GM23338 (cell line): ENCODE results near the gene SPA17. TPM values are rescaled to one million over a fixed set of nuclear protein-coding genes. Genes with fewer than 3 reads are reported as not detected.

Experiments used
- ATAC-seq: fragments of 200-7000 bp; cut with Tn5 transposase; 3 replicates; pipeline ENCODE4 v1.9.1; 2020
- DNase-seq: peaks from one replicate; pipeline ENCODE4 v3.0.0-alpha.2; 2015; ENCODE audit warnings: low spot score
- H2AFZ ChIP-seq: fragments of 200-600 bp; sonication (generic); 2 replicates; pipeline ENCODE4 v1.8.0; 2016; ENCODE audit warnings: antibody characterized with exemption, mild to moderate bottlenecking, moderate library complexity
- H3F3A ChIP-seq: fragments of 200-600 bp; sonication (generic); replicated peaks from 2 replicates; pipeline ENCODE4 v1.8.0; 2017; ENCODE audit warnings: antibody characterized with exemption, mixed run types, low read depth
- H3K27ac ChIP-seq: fragments of 200-600 bp; sonication (generic); 2 replicates; pipeline ENCODE4 v1.6.1; 2016; ENCODE audit warnings: low read depth
- H3K27me3 ChIP-seq: fragments of 200-600 bp; sonication (generic); 2 replicates; pipeline ENCODE4 v1.8.0; 2016; ENCODE audit warnings: mild to moderate bottlenecking, mixed run types, moderate library complexity; ENCODE audit not compliant: insufficient read depth
- H3K36me3 ChIP-seq: fragments of 200-600 bp; sonication (generic); 2 replicates; pipeline ENCODE4 v1.8.0; 2016; ENCODE audit warnings: mild to moderate bottlenecking; ENCODE audit not compliant: insufficient read depth
- H3K4me1 ChIP-seq: fragments of 200-600 bp; sonication (generic); 2 replicates; pipeline ENCODE4 v1.8.0; 2016; ENCODE audit warnings: mild to moderate bottlenecking, moderate library complexity; ENCODE audit not compliant: insufficient read depth
- H3K4me2 ChIP-seq: fragments of 200-600 bp; sonication (generic); 2 replicates; pipeline ENCODE4 v1.7.1; 2017; ENCODE audit warnings: mixed run types
- H3K4me3 ChIP-seq: fragments of 200-600 bp; sonication (generic); 2 replicates; pipeline ENCODE4 v1.6.1; 2016; ENCODE audit warnings: mixed run types
- H3K79me2 ChIP-seq: fragments of 200-600 bp; sonication (generic); replicated peaks from 2 replicates; pipeline ENCODE4 v1.8.0; 2017; ENCODE audit warnings: mild to moderate bottlenecking; ENCODE audit not compliant: insufficient read depth
- H3K9me2 ChIP-seq: fragments of 200-600 bp; sonication (generic); 2 replicates; pipeline ENCODE4 v1.8.0; 2017; ENCODE audit not compliant: insufficient read depth
- H4K20me1 ChIP-seq: fragments of 200-600 bp; sonication (generic); replicated peaks from 2 replicates; pipeline ENCODE4 v1.8.0; 2017; ENCODE audit warnings: mild to moderate bottlenecking; ENCODE audit not compliant: insufficient read depth
- H3K27ac Mint-ChIP-seq: 2 replicates; pipeline ENCODE4 v1.8.0; 2020; ENCODE audit warnings: inconsistent platforms, mild to moderate bottlenecking, moderate library complexity, mixed read lengths
- H3K27me3 Mint-ChIP-seq: 3 replicates; pipeline ENCODE4 v1.8.0; 2022; ENCODE audit warnings: low read depth, mild to moderate bottlenecking, moderate library complexity, mixed read lengths, inconsistent platforms; ENCODE audit not compliant: insufficient read depth, poor library complexity
- H3K36me3 Mint-ChIP-seq: 3 replicates; pipeline ENCODE4 v1.8.0; 2021; ENCODE audit warnings: low read depth, mild to moderate bottlenecking, inconsistent platforms, moderate library complexity, mixed read lengths
- H3K4me1 Mint-ChIP-seq: 3 replicates; pipeline ENCODE4 v1.8.0; 2020; ENCODE audit warnings: mild to moderate bottlenecking, inconsistent platforms, mixed read lengths
- H3K4me3 Mint-ChIP-seq: 3 replicates; pipeline ENCODE4 v1.8.0; 2021; ENCODE audit warnings: moderate library complexity, mild to moderate bottlenecking, inconsistent platforms, mixed read lengths
- H3K9me3 Mint-ChIP-seq: 3 replicates; pipeline ENCODE4 v1.8.0; 2020; ENCODE audit warnings: moderate library complexity, mild to moderate bottlenecking, inconsistent platforms, mixed read lengths
- CREB1 ChIP-seq: fragments of 250-450 bp; sonication (Bioruptor Pico); IDR thresholded peaks from 2 replicates; pipeline ENCODE4 v1.5.0; 2020; ENCODE audit warnings: low read depth, mild to moderate bottlenecking, moderate library complexity
- EZH2 ChIP-seq: fragments of 200-600 bp; sonication (generic); IDR thresholded peaks from one replicate; pipeline ENCODE4 v1.8.0; 2017; ENCODE audit warnings: antibody characterized with exemption, mild to moderate bottlenecking, low read depth; ENCODE audit not compliant: unreplicated experiment
- EZH2phosphoT487 ChIP-seq: fragments of 200-600 bp; sonication (generic); IDR thresholded peaks from one replicate; pipeline ENCODE4 v1.8.1; 2018; ENCODE audit warnings: antibody characterized with exemption; ENCODE audit not compliant: unreplicated experiment
- JUNB ChIP-seq: IDR thresholded peaks from one replicate; pipeline ENCODE4 v1.6.1; 2016; ENCODE audit warnings: antibody characterized with exemption; ENCODE audit not compliant: unreplicated experiment
- NANOG ChIP-seq: IDR thresholded peaks from 2 replicates; pipeline ENCODE4 v1.6.1; 2016; ENCODE audit warnings: antibody characterized with exemption, borderline replicate concordance
- POLR2AphosphoS5 ChIP-seq: IDR thresholded peaks from 2 replicates; pipeline ENCODE4 v1.6.1; 2016; ENCODE audit warnings: antibody characterized with exemption, low read depth
- STAT1 ChIP-seq: IDR thresholded peaks from one replicate; pipeline ENCODE4 v1.6.1; 2016; ENCODE audit warnings: antibody characterized with exemption; ENCODE audit not compliant: unreplicated experiment
- ZNF114 ChIP-seq: fragments of 250-450 bp; sonication (Bioruptor Pico); IDR thresholded peaks from 2 replicates; pipeline ENCODE4 v1.5.0; 2020; ENCODE audit warnings: mild to moderate bottlenecking, moderate library complexity
- ZNF331 ChIP-seq: fragments of 250-450 bp; sonication (Bioruptor Pico); IDR thresholded peaks from 2 replicates; pipeline ENCODE4 v1.5.0; 2020; ENCODE audit warnings: low read depth, mild to moderate bottlenecking, moderate library complexity
- polyA plus RNA-seq: library from polyadenylated mRNA; unstranded; fragments of >200 nt; fragmentation: Nextera tagmentation; extraction: Ambion mirVana; gene quantifications from 2 replicates; pipeline ENCODE4 v1.2.1, GENCODE V29; 2016
- total RNA-seq: library from RNA; depleted of rRNA; stranded (reverse); fragments of >200 nt; shearing (Covaris generic); gene quantifications from 2 replicates; pipeline ENCODE4 v1.2.3, GENCODE V29; 2014
- TF ChIP-seq, protein P1 (sequence below): IDR thresholded peaks from one replicate; pipeline ENCODE4 v1.6.1; 2018; ENCODE audit warnings: antibody characterized with exemption; ENCODE audit not compliant: unreplicated experiment
- TF ChIP-seq, protein P2 (sequence below): IDR thresholded peaks from 2 replicates; pipeline ENCODE4 v1.6.1; 2016; ENCODE audit warnings: antibody characterized with exemption
- TF ChIP-seq, protein P3 (sequence below): fragments of 250-450 bp; sonication (Bioruptor Pico); IDR thresholded peaks from 2 replicates; pipeline ENCODE4 v1.5.0; 2020; ENCODE audit warnings: mild to moderate bottlenecking, moderate library complexity
- TF ChIP-seq, protein P4 (sequence below), 2 experiments: fragments of 200-600 bp in 1 of 2; sonication (generic) in 1 of 2; conservative IDR thresholded peaks; 2 replicates each; pipeline versions ENCODE4 v1.5.1 to v1.6.1; 2016 to 2017; ENCODE audit warnings: antibody characterized with exemption in 2 of 2, low read depth in 2 of 2, mild to moderate bottlenecking in 2 of 2, moderate library complexity in 1 of 2

The SPA17 gene
- total and polyA plus RNA-seq, 2 experiments from 2014 or later, result 3.2 to 14.9 TPM

DNA sequence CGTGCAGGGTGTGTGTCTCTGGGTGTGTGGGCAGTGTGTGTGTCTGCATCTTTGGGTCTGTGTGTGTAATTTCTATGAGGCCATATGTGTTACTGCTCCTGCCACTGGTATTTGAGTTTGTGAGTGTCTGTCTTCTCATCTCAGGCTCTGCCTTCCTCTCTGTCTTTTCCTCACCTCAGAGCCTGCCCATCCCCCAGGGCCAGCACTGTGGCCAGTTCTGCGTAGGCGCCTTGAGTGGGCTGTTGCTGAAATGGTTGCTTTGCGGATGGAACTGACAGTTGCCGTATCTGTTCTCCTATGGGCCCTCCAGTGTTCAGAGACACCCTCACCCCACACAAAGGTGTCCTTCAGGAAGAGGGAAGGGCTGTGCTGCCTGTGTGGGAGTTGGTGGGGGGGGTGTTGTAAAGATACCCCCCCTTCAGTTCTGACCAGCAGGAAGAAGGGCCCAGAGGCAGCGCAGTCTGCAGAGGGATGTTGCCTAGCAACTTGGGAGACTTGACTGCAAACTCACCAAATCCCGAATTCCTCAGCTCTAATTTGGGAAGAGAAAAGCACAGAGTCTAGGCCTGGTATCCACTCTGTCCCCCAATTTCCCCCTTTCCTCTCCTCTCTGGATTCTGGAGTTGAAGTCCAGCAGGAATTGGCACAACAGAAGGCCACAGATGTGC, 64.1 kb downstream of the SPA17 start:
- Histone ChIP-seq H3K27me3 (peaks cover 85% of the 10 kb centered on the region), H3K4me1 (peaks cover 24% of the 10 kb centered on the region), H3K79me2 (no peaks in the 10 kb centered on the region), H2AFZ (no peak overlapping the region), H4K20me1 (peaks cover 11% of the 10 kb centered on the region), H3K4me3 (no peak overlapping the region), H3K9me2 (no peaks in the 10 kb centered on the region), H3K36me3 (no peaks in the 10 kb centered on the region), H3K27ac (no peak overlapping the region), H3K4me2 (no peak overlapping the region), H3F3A (no peaks in the 10 kb centered on the region)
- no peaks in the 10 kb centered on the region for H3K9me3 Mint-ChIP-seq
- DNase-seq, result no peak
- H3K36me3 Mint-ChIP-seq, result no peaks in the 10 kb centered on the region; the same call in 2 of the 3 replicates
- H3K27me3 Mint-ChIP-seq, result peaks cover 66% of the 10 kb centered on the region
- peaks cover 14% of the 10 kb centered on the region for H3K4me1 Mint-ChIP-seq
- H3K27ac Mint-ChIP-seq, result no peak overlapping the region
- H3K4me3 Mint-ChIP-seq, result no peak overlapping the region
- no peak for TF ChIP-seq JUNB
- no peak for TF ChIP-seq EZH2phosphoT487
- no peak for TF ChIP-seq EZH2
- TF ChIP-seq, protein P1, sequence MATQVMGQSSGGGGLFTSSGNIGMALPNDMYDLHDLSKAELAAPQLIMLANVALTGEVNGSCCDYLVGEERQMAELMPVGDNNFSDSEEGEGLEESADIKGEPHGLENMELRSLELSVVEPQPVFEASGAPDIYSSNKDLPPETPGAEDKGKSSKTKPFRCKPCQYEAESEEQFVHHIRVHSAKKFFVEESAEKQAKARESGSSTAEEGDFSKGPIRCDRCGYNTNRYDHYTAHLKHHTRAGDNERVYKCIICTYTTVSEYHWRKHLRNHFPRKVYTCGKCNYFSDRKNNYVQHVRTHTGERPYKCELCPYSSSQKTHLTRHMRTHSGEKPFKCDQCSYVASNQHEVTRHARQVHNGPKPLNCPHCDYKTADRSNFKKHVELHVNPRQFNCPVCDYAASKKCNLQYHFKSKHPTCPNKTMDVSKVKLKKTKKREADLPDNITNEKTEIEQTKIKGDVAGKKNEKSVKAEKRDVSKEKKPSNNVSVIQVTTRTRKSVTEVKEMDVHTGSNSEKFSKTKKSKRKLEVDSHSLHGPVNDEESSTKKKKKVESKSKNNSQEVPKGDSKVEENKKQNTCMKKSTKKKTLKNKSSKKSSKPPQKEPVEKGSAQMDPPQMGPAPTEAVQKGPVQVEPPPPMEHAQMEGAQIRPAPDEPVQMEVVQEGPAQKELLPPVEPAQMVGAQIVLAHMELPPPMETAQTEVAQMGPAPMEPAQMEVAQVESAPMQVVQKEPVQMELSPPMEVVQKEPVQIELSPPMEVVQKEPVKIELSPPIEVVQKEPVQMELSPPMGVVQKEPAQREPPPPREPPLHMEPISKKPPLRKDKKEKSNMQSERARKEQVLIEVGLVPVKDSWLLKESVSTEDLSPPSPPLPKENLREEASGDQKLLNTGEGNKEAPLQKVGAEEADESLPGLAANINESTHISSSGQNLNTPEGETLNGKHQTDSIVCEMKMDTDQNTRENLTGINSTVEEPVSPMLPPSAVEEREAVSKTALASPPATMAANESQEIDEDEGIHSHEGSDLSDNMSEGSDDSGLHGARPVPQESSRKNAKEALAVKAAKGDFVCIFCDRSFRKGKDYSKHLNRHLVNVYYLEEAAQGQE, result no peak
- TF ChIP-seq NANOG, result no peak
- TF ChIP-seq ZNF331 (CRISPR knock-in tag), result no peak
- no peak for TF ChIP-seq POLR2AphosphoS5
- TF ChIP-seq, protein P2, sequence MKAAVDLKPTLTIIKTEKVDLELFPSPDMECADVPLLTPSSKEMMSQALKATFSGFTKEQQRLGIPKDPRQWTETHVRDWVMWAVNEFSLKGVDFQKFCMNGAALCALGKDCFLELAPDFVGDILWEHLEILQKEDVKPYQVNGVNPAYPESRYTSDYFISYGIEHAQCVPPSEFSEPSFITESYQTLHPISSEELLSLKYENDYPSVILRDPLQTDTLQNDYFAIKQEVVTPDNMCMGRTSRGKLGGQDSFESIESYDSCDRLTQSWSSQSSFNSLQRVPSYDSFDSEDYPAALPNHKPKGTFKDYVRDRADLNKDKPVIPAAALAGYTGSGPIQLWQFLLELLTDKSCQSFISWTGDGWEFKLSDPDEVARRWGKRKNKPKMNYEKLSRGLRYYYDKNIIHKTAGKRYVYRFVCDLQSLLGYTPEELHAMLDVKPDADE, result no peak
- no peak for TF ChIP-seq STAT1
- no peak for TF ChIP-seq CREB1 (CRISPR knock-in tag)
- TF ChIP-seq ZNF114 (CRISPR knock-in tag), result no peak
- TF ChIP-seq, protein P3, sequence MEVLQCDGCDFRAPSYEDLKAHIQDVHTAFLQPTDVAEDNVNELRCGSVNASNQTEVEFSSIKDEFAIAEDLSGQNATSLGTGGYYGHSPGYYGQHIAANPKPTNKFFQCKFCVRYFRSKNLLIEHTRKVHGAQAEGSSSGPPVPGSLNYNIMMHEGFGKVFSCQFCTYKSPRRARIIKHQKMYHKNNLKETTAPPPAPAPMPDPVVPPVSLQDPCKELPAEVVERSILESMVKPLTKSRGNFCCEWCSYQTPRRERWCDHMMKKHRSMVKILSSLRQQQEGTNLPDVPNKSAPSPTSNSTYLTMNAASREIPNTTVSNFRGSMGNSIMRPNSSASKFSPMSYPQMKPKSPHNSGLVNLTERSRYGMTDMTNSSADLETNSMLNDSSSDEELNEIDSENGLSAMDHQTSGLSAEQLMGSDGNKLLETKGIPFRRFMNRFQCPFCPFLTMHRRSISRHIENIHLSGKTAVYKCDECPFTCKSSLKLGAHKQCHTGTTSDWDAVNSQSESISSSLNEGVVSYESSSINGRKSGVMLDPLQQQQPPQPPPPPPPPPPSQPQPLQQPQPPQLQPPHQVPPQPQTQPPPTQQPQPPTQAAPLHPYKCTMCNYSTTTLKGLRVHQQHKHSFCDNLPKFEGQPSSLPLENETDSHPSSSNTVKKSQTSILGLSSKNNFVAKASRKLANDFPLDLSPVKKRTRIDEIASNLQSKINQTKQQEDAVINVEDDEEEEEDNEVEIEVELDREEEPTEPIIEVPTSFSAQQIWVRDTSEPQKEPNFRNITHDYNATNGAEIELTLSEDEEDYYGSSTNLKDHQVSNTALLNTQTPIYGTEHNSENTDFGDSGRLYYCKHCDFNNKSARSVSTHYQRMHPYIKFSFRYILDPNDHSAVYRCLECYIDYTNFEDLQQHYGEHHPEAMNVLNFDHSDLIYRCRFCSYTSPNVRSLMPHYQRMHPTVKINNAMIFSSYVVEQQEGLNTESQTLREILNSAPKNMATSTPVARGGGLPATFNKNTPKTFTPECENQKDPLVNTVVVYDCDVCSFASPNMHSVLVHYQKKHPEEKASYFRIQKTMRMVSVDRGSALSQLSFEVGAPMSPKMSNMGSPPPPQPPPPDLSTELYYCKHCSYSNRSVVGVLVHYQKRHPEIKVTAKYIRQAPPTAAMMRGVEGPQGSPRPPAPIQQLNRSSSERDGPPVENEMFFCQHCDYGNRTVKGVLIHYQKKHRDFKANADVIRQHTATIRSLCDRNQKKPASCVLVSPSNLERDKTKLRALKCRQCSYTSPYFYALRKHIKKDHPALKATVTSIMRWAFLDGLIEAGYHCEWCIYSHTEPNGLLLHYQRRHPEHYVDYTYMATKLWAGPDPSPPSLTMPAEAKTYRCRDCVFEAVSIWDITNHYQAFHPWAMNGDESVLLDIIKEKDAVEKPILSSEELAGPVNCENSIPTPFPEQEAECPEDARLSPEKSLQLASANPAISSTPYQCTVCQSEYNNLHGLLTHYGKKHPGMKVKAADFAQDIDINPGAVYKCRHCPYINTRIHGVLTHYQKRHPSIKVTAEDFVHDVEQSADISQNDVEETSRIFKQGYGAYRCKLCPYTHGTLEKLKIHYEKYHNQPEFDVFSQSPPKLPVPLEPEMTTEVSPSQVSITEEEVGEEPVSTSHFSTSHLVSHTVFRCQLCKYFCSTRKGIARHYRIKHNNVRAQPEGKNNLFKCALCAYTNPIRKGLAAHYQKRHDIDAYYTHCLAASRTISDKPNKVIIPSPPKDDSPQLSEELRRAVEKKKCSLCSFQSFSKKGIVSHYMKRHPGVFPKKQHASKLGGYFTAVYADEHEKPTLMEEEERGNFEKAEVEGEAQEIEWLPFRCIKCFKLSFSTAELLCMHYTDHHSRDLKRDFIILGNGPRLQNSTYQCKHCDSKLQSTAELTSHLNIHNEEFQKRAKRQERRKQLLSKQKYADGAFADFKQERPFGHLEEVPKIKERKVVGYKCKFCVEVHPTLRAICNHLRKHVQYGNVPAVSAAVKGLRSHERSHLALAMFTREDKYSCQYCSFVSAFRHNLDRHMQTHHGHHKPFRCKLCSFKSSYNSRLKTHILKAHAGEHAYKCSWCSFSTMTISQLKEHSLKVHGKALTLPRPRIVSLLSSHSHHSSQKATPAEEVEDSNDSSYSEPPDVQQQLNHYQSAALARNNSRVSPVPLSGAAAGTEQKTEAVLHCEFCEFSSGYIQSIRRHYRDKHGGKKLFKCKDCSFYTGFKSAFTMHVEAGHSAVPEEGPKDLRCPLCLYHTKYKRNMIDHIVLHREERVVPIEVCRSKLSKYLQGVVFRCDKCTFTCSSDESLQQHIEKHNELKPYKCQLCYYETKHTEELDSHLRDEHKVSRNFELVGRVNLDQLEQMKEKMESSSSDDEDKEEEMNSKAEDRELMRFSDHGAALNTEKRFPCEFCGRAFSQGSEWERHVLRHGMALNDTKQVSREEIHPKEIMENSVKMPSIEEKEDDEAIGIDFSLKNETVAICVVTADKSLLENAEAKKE, result no peak
- TF ChIP-seq, protein P4, sequence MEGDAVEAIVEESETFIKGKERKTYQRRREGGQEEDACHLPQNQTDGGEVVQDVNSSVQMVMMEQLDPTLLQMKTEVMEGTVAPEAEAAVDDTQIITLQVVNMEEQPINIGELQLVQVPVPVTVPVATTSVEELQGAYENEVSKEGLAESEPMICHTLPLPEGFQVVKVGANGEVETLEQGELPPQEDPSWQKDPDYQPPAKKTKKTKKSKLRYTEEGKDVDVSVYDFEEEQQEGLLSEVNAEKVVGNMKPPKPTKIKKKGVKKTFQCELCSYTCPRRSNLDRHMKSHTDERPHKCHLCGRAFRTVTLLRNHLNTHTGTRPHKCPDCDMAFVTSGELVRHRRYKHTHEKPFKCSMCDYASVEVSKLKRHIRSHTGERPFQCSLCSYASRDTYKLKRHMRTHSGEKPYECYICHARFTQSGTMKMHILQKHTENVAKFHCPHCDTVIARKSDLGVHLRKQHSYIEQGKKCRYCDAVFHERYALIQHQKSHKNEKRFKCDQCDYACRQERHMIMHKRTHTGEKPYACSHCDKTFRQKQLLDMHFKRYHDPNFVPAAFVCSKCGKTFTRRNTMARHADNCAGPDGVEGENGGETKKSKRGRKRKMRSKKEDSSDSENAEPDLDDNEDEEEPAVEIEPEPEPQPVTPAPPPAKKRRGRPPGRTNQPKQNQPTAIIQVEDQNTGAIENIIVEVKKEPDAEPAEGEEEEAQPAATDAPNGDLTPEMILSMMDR (conservative IDR thresholded peaks at IDR 0.05; ENCODE audit: low read depth in 2 of 2), result no peak
- ATAC-seq, result no peak
